Measurements from ENCODE around the gene DGKE.

DNA sequence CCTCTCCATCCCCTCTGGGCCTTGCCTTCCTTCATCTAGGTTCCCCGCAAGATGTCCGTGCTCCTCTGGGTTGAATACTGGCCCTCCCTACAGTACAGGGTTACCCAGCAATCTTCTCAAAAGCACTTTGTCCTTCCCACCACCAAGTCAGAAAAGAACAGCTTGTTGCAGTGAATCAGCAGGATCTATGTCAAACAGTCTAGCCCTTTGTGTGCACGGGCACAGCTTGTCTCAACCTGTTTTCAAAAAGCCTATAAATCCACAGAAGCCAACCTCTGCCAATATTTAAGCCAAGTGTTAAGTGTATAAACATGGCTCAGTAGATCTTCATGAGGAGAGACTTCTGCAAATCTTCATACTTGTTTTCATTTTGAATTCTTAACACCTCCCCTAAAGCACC, 25.4 kb upstream of the DGKE start:
- TF ChIP-seq, protein P1, sequence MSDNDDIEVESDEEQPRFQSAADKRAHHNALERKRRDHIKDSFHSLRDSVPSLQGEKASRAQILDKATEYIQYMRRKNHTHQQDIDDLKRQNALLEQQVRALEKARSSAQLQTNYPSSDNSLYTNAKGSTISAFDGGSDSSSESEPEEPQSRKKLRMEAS (IDR thresholded peaks at IDR 0.05; ENCODE audit: insufficient read depth, insufficient read length) = no peak
- TF ChIP-seq POLR2A (IDR thresholded peaks at IDR 0.05; ENCODE audit: low read depth, low read length) (no peak), MYC (IDR thresholded peaks at IDR 0.05; ENCODE audit: low read depth, low read length) (no peak), POLR2AphosphoS5 (IDR thresholded peaks at IDR 0.05; ENCODE audit: insufficient read depth, low read depth, low read length) (no peak), EZH2 (IDR thresholded peaks at IDR 0.05; ENCODE audit: borderline replicate concordance, low read depth, low read length, severe bottlenecking) (no peak), GATA2 (IDR thresholded peaks at IDR 0.05; ENCODE audit: insufficient read depth, insufficient read length, low read depth, low read length) (no peak)
- TF ChIP-seq, protein P2, sequence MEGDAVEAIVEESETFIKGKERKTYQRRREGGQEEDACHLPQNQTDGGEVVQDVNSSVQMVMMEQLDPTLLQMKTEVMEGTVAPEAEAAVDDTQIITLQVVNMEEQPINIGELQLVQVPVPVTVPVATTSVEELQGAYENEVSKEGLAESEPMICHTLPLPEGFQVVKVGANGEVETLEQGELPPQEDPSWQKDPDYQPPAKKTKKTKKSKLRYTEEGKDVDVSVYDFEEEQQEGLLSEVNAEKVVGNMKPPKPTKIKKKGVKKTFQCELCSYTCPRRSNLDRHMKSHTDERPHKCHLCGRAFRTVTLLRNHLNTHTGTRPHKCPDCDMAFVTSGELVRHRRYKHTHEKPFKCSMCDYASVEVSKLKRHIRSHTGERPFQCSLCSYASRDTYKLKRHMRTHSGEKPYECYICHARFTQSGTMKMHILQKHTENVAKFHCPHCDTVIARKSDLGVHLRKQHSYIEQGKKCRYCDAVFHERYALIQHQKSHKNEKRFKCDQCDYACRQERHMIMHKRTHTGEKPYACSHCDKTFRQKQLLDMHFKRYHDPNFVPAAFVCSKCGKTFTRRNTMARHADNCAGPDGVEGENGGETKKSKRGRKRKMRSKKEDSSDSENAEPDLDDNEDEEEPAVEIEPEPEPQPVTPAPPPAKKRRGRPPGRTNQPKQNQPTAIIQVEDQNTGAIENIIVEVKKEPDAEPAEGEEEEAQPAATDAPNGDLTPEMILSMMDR (IDR thresholded peaks at IDR 0.05; ENCODE audit: extremely low read depth in 1 of 2, insufficient read depth in 1 of 2, low read depth in 1 of 2, low read length in 2 of 2) = no peak

All from endothelial cell of umbilical vein (primary cell).